Tibial nerve (tissue), 4 donors: ENCODE data around the gene NQO1. TPM values are rescaled to one million over a fixed set of nuclear protein-coding genes. Genes with fewer than 3 reads are reported as not detected.
"Not testable (repeated sequence)": the region's sequence is repeated elsewhere in the genome, so short reads cannot be mapped to it uniquely, and the experiment has no call there.

ENCODE experiments used
- DNase-seq, 2 donors: peaks; one replicate each; pipeline ENCODE4 v3.0.0-alpha.2; 2019; ENCODE audit warnings: low spot score in 2 of 2
- H3K27ac ChIP-seq, 4 donors: fragments of 200-600 bp; sonication (generic) in 3 of 4; one replicate each; pipeline ENCODE4 v1.5.1; 2017 to 2019; ENCODE audit warnings: mild to moderate bottlenecking in 1 of 4
- H3K27me3 ChIP-seq, 2 donors: fragments of 200-600 bp; sonication (generic) in 1 of 2; one replicate each; pipeline versions ENCODE4 v1.5.1 to v1.6.0; 2017 to 2019
- H3K36me3 ChIP-seq, 3 donors: fragments of 200-600 bp; sonication (generic); one replicate each; pipeline ENCODE4 v1.5.1; 2018 to 2019
- H3K4me1 ChIP-seq, 4 donors: fragments of 200-600 bp; sonication (generic) in 3 of 4; one replicate each; pipeline ENCODE4 v1.5.1; 2017 to 2019
- H3K4me3 ChIP-seq, 4 donors: fragments of 200-600 bp; sonication (generic) in 3 of 4; one replicate each; pipeline ENCODE4 v1.5.1; 2017 to 2019; ENCODE audit warnings: mild to moderate bottlenecking in 1 of 4, moderate library complexity in 1 of 4
- H3K9me3 ChIP-seq, 4 donors: fragments of 200-600 bp; sonication (generic) in 3 of 4; one replicate each; pipeline ENCODE4 v1.5.1; 2017 to 2019
- EP300 ChIP-seq, 2 donors: sonication (generic); formaldehyde crosslinking; IDR thresholded peaks; one replicate each; pipeline ENCODE4 v1.6.1; 2017; ENCODE audit warnings: antibody characterized with exemption in 2 of 2, mild to moderate bottlenecking in 1 of 2
- POLR2A ChIP-seq, 2 donors: fragments of 450-650 bp; IDR thresholded peaks; one replicate each; pipeline ENCODE4 v1.6.1; 2017; ENCODE audit warnings: antibody characterized with exemption in 2 of 2, mild to moderate bottlenecking in 2 of 2, moderate library complexity in 2 of 2
- WGBS, 2 donors: methylation state at CpG; one replicate each; pipeline ENCODE4 v1.1.5; 2018; 5-methylcytosine and 5-hydroxymethylcytosine counted together
- total RNA-seq, 4 donors: library from RNA; depleted of rRNA; stranded (reverse); fragments of >200 nt; gene quantifications; one replicate each; pipeline ENCODE4 v1.1.0, GENCODE V29; 2016
- TF ChIP-seq, protein P1 (sequence below), 5 experiments: fragments of 200-600 bp in 3 of 5; fragments of 450-650 bp in 2 of 5; sonication (generic) in 3 of 5; IDR thresholded peaks; one replicate each; pipeline ENCODE4 v1.5.1; 2016 to 2019; ENCODE audit warnings: antibody characterized with exemption in 5 of 5, mild to moderate bottlenecking in 3 of 5, moderate library complexity in 2 of 5

The NQO1 gene
- total RNA-seq, 4 donors from 2014 or later, result 19.0 to 106 (median 55.0) TPM

- no peaks in the 10 kb centered on the region for H3K36me3 ChIP-seq
- peaks cover 4 to 19% (median 6%) of the 10 kb centered on the region in 4 donors for H3K4me1 ChIP-seq
- peak; percentile 49 to 52 for DNase-seq
- H3K9me3 ChIP-seq, result no peaks in the 10 kb centered on the region
- no peaks in the 10 kb centered on the region for H3K27me3 ChIP-seq
- TF ChIP-seq POLR2A (IDR thresholded peaks at IDR 0.05) (peak; percentile 40 to 53), EP300 (IDR thresholded peaks at IDR 0.05) (peak in 1 of 2 donors; percentile 72)
- TF ChIP-seq, protein P1, sequence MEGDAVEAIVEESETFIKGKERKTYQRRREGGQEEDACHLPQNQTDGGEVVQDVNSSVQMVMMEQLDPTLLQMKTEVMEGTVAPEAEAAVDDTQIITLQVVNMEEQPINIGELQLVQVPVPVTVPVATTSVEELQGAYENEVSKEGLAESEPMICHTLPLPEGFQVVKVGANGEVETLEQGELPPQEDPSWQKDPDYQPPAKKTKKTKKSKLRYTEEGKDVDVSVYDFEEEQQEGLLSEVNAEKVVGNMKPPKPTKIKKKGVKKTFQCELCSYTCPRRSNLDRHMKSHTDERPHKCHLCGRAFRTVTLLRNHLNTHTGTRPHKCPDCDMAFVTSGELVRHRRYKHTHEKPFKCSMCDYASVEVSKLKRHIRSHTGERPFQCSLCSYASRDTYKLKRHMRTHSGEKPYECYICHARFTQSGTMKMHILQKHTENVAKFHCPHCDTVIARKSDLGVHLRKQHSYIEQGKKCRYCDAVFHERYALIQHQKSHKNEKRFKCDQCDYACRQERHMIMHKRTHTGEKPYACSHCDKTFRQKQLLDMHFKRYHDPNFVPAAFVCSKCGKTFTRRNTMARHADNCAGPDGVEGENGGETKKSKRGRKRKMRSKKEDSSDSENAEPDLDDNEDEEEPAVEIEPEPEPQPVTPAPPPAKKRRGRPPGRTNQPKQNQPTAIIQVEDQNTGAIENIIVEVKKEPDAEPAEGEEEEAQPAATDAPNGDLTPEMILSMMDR (IDR thresholded peaks at IDR 0.05), result no peak
- 1 to 2% methylated on average over 30 to 46 of the region's 68 CpGs for WGBS, 2 donors
- peak within 1 kb of the TSS; percentile 85 to 93 (median 90) for H3K27ac ChIP-seq
- H3K4me3 ChIP-seq, result peak within 1 kb of the TSS; percentile 70 to 92 (median 78)
Observed at GRCh38 chr16:69761983-69762813, 35.8 kb upstream of the NQO1 start, which contains the start of gene WWP2. Gene WWP2, plus strand, starts transcription at chr16:69762332. Its CDS starts 24,679 bp downstream, at chr16:69787011.

GRCh38 chr16:69757375-69757774 lies 31.0 kb upstream of the NQO1 start:
- WGBS, 2 donors, result 89 to 92% methylated on average over 13 of the region's 13 CpGs

DNA sequence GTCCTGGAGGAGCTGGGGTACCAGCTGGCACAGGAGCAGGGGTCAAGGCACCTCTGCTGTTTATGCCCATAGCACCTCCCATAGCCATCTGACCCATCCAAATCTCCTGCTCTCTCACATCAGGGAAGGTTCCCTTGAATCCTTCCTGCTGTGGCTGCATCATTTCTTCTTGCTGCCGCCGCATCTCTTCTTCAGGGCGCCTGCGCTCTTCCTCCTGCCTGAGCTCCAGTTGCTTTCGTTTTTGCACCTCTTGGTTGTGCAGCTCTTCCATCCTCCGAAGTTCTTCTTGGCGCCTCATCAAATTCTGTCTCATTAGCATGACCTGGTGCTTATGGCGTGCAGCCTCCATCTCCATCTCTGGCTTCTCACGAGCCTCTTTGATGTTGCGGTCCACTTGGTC lies 30.3 kb upstream of the NQO1 start:
- Histone ChIP-seq H3K4me3 (no peak overlapping the region), H3K36me3 (peaks cover 0 to 13% (median 0%) of the 10 kb centered on the region in 3 donors), H3K27me3 (no peaks in the 10 kb centered on the region), H3K9me3 (no peaks in the 10 kb centered on the region), H3K27ac (no peak overlapping the region), H3K4me1 (peaks cover 0 to 30% (median 13%) of the 10 kb centered on the region in 4 donors)
- WGBS, 2 donors, result 90 to 94% methylated on average over 10 of the region's 10 CpGs
- TF ChIP-seq POLR2A (IDR thresholded peaks at IDR 0.05), result no peak
- no peak for TF ChIP-seq EP300 (IDR thresholded peaks at IDR 0.05)
- TF ChIP-seq, protein P1 (IDR thresholded peaks at IDR 0.05), result no peak
- no peak for DNase-seq

More at GRCh38 chr16:69757375-69757774, 31.0 kb upstream of the NQO1 start:
- DNase-seq, H3K9me3 ChIP-seq, H3K4me3 ChIP-seq, H3K27ac ChIP-seq, H3K36me3 ChIP-seq, H3K27me3 ChIP-seq: not testable (repeated sequence)
- peaks cover 0 to 27% (median 14%) of the 10 kb centered on the region in 4 donors for H3K4me1 ChIP-seq

DNA sequence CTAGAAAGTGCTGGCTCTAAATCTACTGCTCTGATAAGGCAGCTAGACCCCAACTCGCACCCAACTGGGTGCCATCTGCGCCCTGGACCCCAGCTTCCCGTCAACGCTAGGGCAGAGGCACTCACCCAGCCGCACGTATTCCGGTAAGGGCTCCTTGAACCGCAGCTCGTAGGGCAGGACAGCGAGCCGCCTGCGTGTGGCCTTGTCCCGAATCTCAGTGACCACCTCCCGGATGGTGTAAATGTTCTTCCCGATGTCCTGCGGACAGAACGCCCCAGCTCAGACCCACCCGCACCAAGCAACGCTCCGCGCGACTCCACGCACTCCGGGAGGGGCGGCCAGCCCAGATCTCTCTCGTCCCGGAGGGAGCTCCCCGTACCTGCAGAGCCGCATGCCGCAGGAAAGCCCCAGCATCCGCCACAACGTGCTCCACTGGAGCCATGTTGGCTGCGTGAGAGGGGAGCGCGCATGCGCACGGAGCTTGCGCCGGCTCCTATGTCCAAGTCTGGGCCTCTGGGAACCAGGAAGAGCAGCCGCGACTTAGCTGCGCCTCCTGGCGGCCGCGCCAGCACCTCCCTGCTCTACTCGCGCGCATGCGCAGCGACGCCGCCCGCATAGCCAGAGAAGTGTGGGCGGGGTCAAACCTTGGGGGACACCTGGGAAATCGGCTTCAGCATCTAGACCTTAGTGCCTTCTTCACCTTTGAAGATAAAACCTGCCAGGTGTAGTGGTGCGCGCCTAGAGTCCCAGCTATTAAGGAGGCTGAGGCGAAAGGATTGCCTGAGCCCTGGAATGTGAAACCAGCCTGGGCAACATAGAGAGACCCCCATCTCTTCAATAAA lies 28.3 kb upstream of the NQO1 start, which contains the start of gene NOB1:
Gene NOB1, minus strand, starts transcription at position 458 of the 842 bp plus-strand sequence. Its CDS starts 16 bp downstream, at position 442.
- H3K27ac ChIP-seq, result peak within 1 kb of the TSS; percentile 55 to 85 (median 77)
- peaks cover 0 to 33% (median 0%) of the 10 kb centered on the region in 3 donors for H3K36me3 ChIP-seq
- peak; percentile 81 to 84 for DNase-seq
- H3K4me3 ChIP-seq, result peak within 1 kb of the TSS; percentile 77 to 97 (median 91)
- WGBS, 2 donors, result 1% methylated on average over 32 to 57 of the region's 58 CpGs
- peaks cover 0 to 27% (median 12%) of the 10 kb centered on the region in 4 donors for H3K4me1 ChIP-seq
- no peaks in the 10 kb centered on the region for H3K9me3 ChIP-seq
- no peaks in the 10 kb centered on the region for H3K27me3 ChIP-seq
- TF ChIP-seq, protein P1 (IDR thresholded peaks at IDR 0.05), result peak; percentile 92 to 100 (median 99)
- TF ChIP-seq POLR2A (IDR thresholded peaks at IDR 0.05), result peak; percentile 15 to 50
- peak; percentile 88 to 89 for TF ChIP-seq EP300 (IDR thresholded peaks at IDR 0.05)

DNA sequence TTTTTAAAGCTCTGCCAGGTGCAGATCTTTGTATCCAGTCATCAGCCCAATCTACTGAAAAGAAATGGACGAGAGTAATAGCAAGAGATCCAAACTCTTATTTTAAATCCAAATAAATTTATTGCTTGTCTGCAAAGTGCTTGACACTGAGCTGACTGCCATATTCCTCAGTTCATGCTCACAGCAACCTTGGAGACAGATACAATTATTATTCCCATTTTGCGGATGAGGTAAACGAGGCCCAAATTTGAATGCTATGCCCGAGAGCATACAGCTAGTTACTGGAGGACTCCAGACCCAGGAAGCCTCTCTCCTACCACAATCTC lies 27.7 kb upstream of the NQO1 start:
- peaks cover 0 to 27% (median 12%) of the 10 kb centered on the region in 4 donors for H3K4me1 ChIP-seq
- DNase-seq, result no peak
- H3K9me3 ChIP-seq, result no peaks in the 10 kb centered on the region
- H3K27ac ChIP-seq, result peak overlapping the region; percentile 55 to 85 (median 77)
- peaks cover 0 to 39% (median 1%) of the 10 kb centered on the region in 3 donors for H3K36me3 ChIP-seq
- H3K27me3 ChIP-seq, result no peaks in the 10 kb centered on the region
- TF ChIP-seq EP300 (IDR thresholded peaks at IDR 0.05) (no peak), POLR2A (IDR thresholded peaks at IDR 0.05) (no peak)
- TF ChIP-seq, protein P1 (IDR thresholded peaks at IDR 0.05), result no peak
- peak overlapping the region; percentile 77 to 97 (median 91) for H3K4me3 ChIP-seq
- WGBS, 2 donors, result 10 to 16% methylated on average over 4 of the region's 4 CpGs
